ENCODE data around the gene CNTNAP2. TPM values are rescaled to one million over a fixed set of nuclear protein-coding genes. Genes with fewer than 3 reads are reported as not detected.

The CNTNAP2 gene
- total and polyA plus RNA-seq, 9 of the 15 experiments (the other 6 are each of a cell fraction or from before 2014, with no cell fraction given), result 0.04 to 0.62 (median 0.09) TPM; not detected in 4

DNA sequence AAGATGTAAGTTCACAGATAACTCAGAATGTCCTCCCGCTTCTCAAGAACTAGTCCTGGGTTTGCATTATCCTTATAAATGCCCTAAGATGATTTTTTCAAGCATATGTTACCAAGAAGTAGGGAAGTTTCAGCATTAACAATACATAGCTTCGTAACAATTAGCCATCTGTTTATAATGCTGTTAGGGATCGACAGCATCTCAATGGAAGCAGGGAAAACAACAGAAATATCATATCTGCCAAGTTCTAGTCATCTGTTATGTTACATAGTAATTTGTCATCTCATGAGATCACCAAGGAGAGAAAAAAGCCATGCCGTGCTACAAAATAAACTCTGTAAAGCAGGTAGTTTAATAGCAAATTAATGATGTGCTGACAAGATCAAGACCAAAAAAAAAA lies 1742.4 kb downstream of the CNTNAP2 start:
- Histone ChIP-seq H3K4me1 (replicated peaks in 1 of 2; ENCODE audit: control insufficient read depth in 2 of 2, insufficient read depth in 2 of 2, low read length in 2 of 2) (no peaks in the 10 kb centered on the region), H3K9me3 (replicated peaks; ENCODE audit: control insufficient read depth, insufficient read depth, low read depth, low read length) (0 out of 2 replicates have a peak, but pooled peaks cover 2% of the 10 kb centered on the region), H2AFZ (ENCODE audit: low read depth, low read length) (no peak overlapping the region), H3K4me2 (ENCODE audit: insufficient read depth, low read length) (no peak overlapping the region), H3K36me3 (ENCODE audit: control insufficient read depth, insufficient read depth, low read length) (no peaks in the 10 kb centered on the region), H4K20me1 (replicated peaks; ENCODE audit: control insufficient read depth, insufficient read depth, low read length) (no peaks in the 10 kb centered on the region), H3K27ac (ENCODE audit: extremely low read depth, low read depth, low read length) (no peak overlapping the region), H3K4me3 (no peak overlapping the region), H3K9ac (ENCODE audit: insufficient read depth in 1 of 2, low read depth in 2 of 2, low read length in 2 of 2) (no peak overlapping the region), H3K79me2 (ENCODE audit: control insufficient read depth, insufficient read depth, low read length) (no peaks in the 10 kb centered on the region), H3K27me3 (ENCODE audit: control insufficient read depth in 2 of 2, insufficient read depth in 2 of 2, low read length in 2 of 2) (no peaks in the 10 kb centered on the region), H3K9me1 (ENCODE audit: control insufficient read depth, insufficient read depth, low read length) (no peaks in the 10 kb centered on the region)
- TF ChIP-seq, protein P1, sequence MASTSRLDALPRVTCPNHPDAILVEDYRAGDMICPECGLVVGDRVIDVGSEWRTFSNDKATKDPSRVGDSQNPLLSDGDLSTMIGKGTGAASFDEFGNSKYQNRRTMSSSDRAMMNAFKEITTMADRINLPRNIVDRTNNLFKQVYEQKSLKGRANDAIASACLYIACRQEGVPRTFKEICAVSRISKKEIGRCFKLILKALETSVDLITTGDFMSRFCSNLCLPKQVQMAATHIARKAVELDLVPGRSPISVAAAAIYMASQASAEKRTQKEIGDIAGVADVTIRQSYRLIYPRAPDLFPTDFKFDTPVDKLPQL (IDR thresholded peaks at IDR 0.05; ENCODE audit: extremely low read depth, insufficient read length), result no peak
- TF ChIP-seq, protein P2, sequence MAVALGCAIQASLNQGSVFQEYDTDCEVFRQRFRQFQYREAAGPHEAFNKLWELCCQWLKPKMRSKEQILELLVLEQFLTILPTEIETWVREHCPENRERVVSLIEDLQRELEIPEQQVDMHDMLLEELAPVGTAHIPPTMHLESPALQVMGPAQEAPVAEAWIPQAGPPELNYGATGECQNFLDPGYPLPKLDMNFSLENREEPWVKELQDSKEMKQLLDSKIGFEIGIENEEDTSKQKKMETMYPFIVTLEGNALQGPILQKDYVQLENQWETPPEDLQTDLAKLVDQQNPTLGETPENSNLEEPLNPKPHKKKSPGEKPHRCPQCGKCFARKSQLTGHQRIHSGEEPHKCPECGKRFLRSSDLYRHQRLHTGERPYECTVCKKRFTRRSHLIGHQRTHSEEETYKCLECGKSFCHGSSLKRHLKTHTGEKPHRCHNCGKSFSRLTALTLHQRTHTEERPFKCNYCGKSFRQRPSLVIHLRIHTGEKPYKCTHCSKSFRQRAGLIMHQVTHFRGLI (CRISPR knock-in tag; IDR thresholded peaks at IDR 0.05), result no peak
- TF ChIP-seq LARP7 (IDR thresholded peaks at IDR 0.05) (no peak), NFATC3 (IDR thresholded peaks at IDR 0.05) (no peak), CBFB (CRISPR knock-in tag; IDR thresholded peaks at IDR 0.05) (no peak), RBM34 (IDR thresholded peaks at IDR 0.05; ENCODE audit: borderline replicate concordance, insufficient read depth, low read length) (no peak), CBX5 (IDR thresholded peaks at IDR 0.05; ENCODE audit: borderline replicate concordance, low read depth) (no peak), KDM5B (IDR thresholded peaks at IDR 0.05; ENCODE audit: insufficient replicate concordance, low read depth, low read length) (no peak), EP300 (IDR thresholded peaks at IDR 0.05; ENCODE audit: low read length) (no peak), RBM17 (IDR thresholded peaks at IDR 0.05; ENCODE audit: borderline replicate concordance, low read depth, low read length) (no peak), ZNF76 (CRISPR knock-in tag; IDR thresholded peaks at IDR 0.05; ENCODE audit: borderline replicate concordance) (no peak)
- TF ChIP-seq, protein P3, sequence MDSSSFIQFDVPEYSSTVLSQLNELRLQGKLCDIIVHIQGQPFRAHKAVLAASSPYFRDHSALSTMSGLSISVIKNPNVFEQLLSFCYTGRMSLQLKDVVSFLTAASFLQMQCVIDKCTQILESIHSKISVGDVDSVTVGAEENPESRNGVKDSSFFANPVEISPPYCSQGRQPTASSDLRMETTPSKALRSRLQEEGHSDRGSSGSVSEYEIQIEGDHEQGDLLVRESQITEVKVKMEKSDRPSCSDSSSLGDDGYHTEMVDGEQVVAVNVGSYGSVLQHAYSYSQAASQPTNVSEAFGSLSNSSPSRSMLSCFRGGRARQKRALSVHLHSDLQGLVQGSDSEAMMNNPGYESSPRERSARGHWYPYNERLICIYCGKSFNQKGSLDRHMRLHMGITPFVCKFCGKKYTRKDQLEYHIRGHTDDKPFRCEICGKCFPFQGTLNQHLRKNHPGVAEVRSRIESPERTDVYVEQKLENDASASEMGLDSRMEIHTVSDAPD (CRISPR knock-in tag; IDR thresholded peaks at IDR 0.05), result no peak
- TF ChIP-seq, protein P4, sequence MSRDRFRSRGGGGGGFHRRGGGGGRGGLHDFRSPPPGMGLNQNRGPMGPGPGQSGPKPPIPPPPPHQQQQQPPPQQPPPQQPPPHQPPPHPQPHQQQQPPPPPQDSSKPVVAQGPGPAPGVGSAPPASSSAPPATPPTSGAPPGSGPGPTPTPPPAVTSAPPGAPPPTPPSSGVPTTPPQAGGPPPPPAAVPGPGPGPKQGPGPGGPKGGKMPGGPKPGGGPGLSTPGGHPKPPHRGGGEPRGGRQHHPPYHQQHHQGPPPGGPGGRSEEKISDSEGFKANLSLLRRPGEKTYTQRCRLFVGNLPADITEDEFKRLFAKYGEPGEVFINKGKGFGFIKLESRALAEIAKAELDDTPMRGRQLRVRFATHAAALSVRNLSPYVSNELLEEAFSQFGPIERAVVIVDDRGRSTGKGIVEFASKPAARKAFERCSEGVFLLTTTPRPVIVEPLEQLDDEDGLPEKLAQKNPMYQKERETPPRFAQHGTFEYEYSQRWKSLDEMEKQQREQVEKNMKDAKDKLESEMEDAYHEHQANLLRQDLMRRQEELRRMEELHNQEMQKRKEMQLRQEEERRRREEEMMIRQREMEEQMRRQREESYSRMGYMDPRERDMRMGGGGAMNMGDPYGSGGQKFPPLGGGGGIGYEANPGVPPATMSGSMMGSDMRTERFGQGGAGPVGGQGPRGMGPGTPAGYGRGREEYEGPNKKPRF (IDR thresholded peaks at IDR 0.05; ENCODE audit: low read depth, low read length), result no peak
- no TSS peak for BruUV-seq (replicated peaks)
- DNase-seq (ENCODE audit: extremely low read depth in 1 of 4, low spot score in 3 of 4) (no peak), ATAC-seq (no peak), FAIRE-seq (no peak)
- in situ Hi-C loops (cut with MboI) (no loop called here), intact Hi-C loops (cut with micrococcal nuclease) (no loop called here)
- ChIA-PET CTCF (ENCODE audit: low intra/inter-chr PET ratio) (no interaction called here), POLR2A (no interaction called here)
- WGBS (ENCODE audit: insufficient coverage, low coverage, missing lambda C conversion rate), result 2% methylated on average over 4 of the region's 4 CpGs
